IPS DF 4.7 (cell line): ENCODE results near the gene TRMT44.

ENCODE experiments used
- DNase-seq: peaks from one replicate; pipeline ENCODE4 v3.0.0-alpha.2; 2013; ENCODE audit warnings: low spot score; ENCODE audit errors: extremely low read depth

The TRMT44 gene

DNA sequence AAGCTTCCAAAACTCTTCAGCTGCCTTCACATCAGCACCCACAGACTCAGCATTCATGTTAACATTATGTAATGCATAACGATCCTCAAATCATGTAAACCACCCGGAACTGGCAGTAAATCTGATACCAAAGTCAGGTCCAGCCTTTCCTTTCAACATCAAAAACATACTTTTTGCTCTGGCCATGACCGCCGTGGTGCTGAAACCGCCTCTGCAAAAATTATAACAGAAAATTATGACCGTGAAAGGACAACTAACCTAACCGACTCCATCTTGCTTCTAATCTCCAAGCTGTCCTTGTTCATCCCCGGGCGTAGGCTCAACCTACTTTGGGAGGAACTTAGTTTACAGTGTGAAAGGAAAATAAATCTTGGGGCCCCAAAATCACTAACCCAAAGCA, 51.6 kb downstream of the TRMT44 start:
- no peak for DNase-seq

GRCh38 chr4:8493484-8493883, 52.9 kb downstream of the TRMT44 start:
- no peak for DNase-seq

GRCh38 chr4:8494218-8494617, 53.6 kb downstream of the TRMT44 start:
- DNase-seq = no peak

- no peak for DNase-seq
Measured at GRCh38 chr4:8494983-8495548, 54.5 kb downstream of the TRMT44 start.

DNA sequence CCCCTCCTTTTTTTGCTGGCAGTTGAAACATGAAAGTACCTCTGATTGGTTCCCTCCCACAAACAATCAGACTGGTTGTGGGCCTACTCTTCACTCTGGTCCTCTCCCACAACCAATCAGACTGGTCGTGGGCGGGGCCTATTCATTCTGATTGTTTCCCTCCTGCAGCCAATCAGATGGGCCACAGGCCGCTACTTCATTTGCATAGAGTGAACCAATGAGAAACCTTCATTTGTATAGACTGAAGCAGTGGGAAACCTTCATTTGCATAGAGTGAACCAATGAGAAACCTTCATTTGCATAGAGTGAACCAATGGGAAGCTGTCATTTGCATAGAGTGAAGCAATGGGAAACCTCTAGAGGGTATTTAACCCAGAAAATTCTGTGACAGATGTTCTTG, 55.2 kb downstream of the TRMT44 start:
- no peak for DNase-seq

DNA sequence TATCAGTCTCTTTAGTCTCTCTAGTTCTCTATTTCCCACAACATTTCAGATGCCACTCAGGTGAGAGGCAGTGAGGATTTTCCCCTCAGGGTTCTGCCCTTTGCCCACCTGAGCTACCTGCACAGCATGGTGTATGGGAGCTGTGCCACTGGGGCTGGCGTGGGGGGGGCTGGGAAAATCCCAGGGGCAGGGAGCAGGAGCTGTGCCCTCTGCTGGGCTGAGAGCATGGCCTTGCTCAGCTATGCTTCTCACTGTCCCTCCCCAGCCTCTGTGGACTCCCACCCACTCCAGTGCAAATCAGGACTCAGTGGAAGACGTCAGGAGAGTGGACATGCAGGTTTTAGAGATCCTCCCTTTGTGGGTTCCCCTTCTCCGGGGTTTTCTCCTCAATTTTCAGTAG, 57.2 kb downstream of the TRMT44 start:
- DNase-seq = no peak

GRCh38 chr4:8500966-8501365, 60.4 kb downstream of the TRMT44 start:
- DNase-seq = no peak

DNA sequence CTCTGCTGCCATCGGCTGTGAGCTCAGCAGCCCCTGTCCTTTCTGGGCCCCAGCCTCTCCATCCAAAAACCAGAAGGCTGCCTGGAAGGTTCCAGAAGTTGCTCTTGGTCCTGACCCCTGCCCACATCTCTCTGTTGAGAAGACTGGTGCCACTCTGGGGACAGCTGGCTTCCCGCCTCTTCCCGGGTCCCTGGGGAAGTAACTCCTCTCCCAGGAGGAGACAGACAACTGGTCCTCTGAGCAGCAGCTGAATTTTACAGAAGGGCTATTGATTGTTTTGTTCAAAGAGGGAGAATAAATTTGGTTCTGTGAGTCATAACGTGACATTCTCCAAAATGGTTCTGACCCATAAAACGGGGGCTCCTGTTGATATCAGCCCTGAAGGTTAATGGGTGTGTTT, 61.2 kb downstream of the TRMT44 start:
- DNase-seq = no peak

DNA sequence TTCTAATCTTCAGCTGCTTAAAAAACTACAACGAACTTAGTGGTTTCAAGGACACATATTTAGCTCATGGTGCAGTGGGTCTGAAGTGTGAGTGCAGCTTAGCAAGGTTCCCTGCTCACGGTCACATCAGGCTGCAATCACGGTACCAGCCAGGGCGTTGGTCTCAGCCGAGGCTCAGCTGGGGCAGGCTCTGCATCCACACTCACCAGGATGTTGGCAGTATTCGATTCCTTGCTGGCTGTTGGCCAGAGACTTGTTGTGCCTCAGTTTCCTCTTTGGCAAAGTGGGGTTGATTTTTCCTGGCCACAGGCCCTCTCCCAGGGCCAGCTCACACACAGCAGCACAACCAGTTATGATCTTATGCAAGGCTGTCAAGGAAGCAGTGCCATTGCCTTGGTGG, 61.8 kb downstream of the TRMT44 start:
- no peak for DNase-seq

DNA sequence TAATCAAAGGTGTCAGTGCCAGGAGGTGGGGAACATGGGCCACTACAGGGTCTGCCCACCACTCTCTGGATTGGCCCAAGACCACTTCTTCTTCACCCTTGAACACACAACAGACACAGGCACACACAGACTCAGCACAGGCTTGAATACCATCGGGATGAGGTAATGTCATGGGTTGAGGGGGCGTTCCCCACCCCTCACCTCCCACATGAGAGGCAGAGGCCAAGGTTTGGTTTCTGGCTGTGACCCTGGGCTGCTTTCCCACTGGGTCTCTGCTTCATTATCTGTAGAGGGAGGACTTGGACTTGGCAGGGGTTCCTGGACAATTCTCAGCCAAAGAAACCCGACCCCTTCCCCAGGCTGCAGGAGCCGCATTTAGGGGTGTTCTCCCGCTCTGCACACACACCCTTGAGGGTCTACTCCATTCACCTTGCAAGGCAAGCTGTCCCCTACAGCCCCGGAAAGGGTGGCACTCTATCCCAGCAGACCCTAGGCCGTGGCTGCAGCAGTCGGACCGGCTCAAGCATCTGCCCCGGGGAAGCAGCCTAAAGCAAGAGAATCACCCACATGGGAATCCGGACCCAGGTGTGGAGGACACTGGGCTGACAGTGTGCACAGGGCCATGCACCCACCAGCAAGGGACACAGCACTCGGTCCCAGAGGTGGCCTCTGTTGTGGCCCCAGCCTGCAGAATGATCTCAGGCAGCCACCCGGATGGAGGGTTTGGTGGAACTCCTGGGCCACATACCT, 62.4 kb downstream of the TRMT44 start:
- DNase-seq = no peak

GRCh38 chr4:8503801-8504200, 63.2 kb downstream of the TRMT44 start:
- DNase-seq = no peak

GRCh38 chr4:8504279-8505007, 63.9 kb downstream of the TRMT44 start:
- no peak for DNase-seq

DNA sequence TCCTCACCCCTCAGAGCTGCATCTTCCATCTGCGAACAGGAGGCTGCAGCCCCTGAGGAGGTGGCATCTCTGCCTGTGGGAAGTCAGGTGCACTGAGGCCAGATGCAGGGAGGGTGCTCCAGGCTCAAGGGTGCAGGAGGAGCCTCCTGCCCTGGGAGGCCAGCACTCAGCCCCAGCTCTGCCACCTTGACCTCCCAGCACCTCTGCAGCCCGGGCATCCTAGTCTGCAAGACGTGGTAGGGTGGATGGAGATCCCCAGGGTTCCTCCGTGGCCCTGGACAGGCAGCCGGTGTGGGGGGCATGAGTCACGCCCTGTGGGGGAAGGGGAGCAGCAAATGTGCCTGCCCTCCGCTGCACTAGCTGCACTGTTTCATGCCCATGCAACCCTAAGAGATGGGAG, 64.7 kb downstream of the TRMT44 start:
- no peak for DNase-seq

- DNase-seq = no peak
Measured at GRCh38 chr4:8506006-8506372, 65.4 kb downstream of the TRMT44 start.

GRCh38 chr4:8506373-8507195, 66.0 kb downstream of the TRMT44 start:
- no peak for DNase-seq

- no peak for DNase-seq
Measured at GRCh38 chr4:8507196-8507570, 66.6 kb downstream of the TRMT44 start.

GRCh38 chr4:8507624-8508023, 67.0 kb downstream of the TRMT44 start:
- DNase-seq = no peak

GRCh38 chr4:8508266-8508665, 67.7 kb downstream of the TRMT44 start:
- no peak for DNase-seq

- DNase-seq = no peak
Measured at GRCh38 chr4:8508740-8509139, 68.2 kb downstream of the TRMT44 start.

DNA sequence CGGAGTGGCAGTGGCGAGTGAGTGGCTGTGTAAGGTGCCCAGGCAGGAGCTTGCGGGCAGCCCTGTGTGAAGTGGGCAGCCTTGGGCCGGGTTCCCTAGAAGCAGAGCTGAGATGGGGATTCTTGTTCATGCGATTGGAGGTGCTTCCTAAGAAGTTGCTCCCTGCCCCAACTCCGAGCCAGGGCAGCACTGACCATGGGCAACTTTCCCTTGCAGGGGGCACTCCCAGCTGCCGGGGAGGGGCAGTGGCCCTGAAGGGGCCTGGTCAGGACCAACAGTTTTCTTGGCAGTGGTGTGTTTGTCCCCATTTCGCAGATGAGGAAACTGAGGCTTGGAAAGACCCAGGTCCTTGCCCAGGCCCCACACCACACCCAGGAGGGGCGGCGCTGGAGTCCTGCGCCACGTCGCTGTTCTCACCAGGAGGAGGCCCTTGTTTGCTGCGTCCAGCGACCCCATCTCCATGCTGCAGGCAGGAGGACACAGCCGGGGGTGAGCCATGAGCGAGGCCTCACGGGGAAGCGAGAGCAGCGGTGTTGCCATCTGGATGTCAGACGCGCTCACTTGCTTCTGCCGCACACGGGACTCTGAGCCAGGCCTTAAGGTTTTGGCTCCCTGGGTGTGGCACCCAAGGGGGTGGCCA, 68.9 kb downstream of the TRMT44 start:
- DNase-seq = no peak

DNA sequence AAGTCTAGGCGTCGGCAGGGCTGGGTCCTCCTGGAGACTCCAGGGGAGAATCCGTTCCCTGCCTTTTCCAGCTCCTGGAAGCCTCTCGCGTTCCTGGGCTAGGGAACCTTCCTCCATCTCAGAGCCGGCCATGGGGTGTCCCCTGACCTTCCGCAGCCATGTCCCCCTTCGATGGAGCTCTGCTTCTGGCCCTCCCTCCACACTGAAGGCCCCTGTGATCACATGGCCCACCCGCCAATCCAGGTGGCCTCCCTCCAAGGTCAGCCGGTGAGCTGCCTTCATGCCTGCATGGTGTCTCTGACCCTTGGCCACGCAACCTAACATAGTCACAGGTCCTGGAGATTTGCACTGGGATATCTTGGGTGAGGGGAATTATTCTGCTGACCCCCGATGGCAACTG, 69.6 kb downstream of the TRMT44 start:
- no peak for DNase-seq
